HG03045 (cell line): ENCODE data around the gene UNC119B.

Experiments
- ATAC-seq: cut with Tn5 transposase; IDR thresholded peaks from one replicate; pipeline ENCODE4 v1.9.1; 2021; ENCODE audit warnings: mild to moderate bottlenecking, moderate library complexity; ENCODE audit not compliant: unreplicated experiment

The UNC119B gene

GRCh38 chr12:120738252-120739030, 28.2 kb downstream of the UNC119B start:
- ATAC-seq: no peak

- ATAC-seq: no peak
Observed at GRCh38 chr12:120739031-120739762, 28.9 kb downstream of the UNC119B start.

GRCh38 chr12:120739821-120740613, 29.8 kb downstream of the UNC119B start:
- no peak for ATAC-seq

- ATAC-seq: no peak
Observed at GRCh38 chr12:120740871-120741270, 30.6 kb downstream of the UNC119B start.

- ATAC-seq: no peak
Observed at GRCh38 chr12:120741476-120742421, 31.5 kb downstream of the UNC119B start.

- ATAC-seq: no peak
Observed at GRCh38 chr12:120744922-120745493, 34.8 kb downstream of the UNC119B start.

- no peak for ATAC-seq
Observed at GRCh38 chr12:120748242-120748641, 38.0 kb downstream of the UNC119B start.

GRCh38 chr12:120749256-120749655, 39.0 kb downstream of the UNC119B start:
- ATAC-seq: no peak

- no peak for ATAC-seq
Observed at GRCh38 chr12:120750806-120751205, 40.5 kb downstream of the UNC119B start.

- ATAC-seq: no peak
Observed at GRCh38 chr12:120751389-120751788, 41.1 kb downstream of the UNC119B start.

GRCh38 chr12:120754792-120755191, 44.5 kb downstream of the UNC119B start:
- ATAC-seq: no peak

- no peak for ATAC-seq
Observed at GRCh38 chr12:120755269-120755668, 45.0 kb downstream of the UNC119B start.

GRCh38 chr12:120757226-120757742, 47.0 kb downstream of the UNC119B start:
- no peak for ATAC-seq

- ATAC-seq: no peak
Observed at GRCh38 chr12:120757949-120758348, 47.7 kb downstream of the UNC119B start.

- no peak for ATAC-seq
Observed at GRCh38 chr12:120758798-120759590, 48.7 kb downstream of the UNC119B start.

GRCh38 chr12:120759591-120760348, 49.5 kb downstream of the UNC119B start:
- ATAC-seq: no peak

- ATAC-seq: no peak
Observed at GRCh38 chr12:120760349-120761254, 50.3 kb downstream of the UNC119B start.
